Activated CD4-positive, alpha-beta T cell treated with anti-CD3 and anti-CD28 coated beads for 24 hours (primary cell): Measurements from ENCODE around the gene PNO1.

Experiments used
- DNase-seq, 2 donors: peaks; one replicate each; pipeline ENCODE4 v3.0.0-alpha.2; 2020; ENCODE audit warnings: low read depth in 2 of 2

PNO1 gene

DNA sequence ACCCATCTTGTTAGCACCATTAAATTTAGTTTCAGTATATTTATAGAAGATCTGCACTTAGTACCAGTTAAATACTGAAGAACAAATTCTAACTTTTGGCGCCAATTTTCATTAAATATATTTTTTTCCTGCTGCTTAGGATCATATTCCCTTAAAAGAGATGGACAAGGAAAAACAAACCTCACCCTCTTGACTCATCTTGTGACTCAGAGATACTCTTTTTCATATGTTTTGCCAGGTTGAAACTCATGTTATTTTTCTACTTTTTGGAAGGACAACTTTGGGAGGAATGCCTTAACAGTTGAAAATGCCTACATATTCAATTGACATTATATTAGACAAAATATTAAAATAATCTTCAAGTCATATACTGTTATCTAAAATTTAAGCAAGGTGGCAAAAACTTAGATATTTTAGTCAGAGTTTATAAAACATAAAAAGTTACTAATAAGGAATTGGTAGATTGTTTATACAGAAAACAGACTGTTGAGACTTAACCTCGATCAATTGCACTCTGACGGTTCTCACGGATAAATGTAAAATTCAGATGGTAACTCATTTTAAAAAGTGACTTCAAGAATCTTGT, 36.2 kb downstream of the PNO1 start:
- DNase-seq, result no peak

- DNase-seq, result no peak
Observed at GRCh38 chr2:68195096-68195495, 37.4 kb downstream of the PNO1 start.

- no peak for DNase-seq
Observed at GRCh38 chr2:68196120-68196716, 38.5 kb downstream of the PNO1 start.

GRCh38 chr2:68200157-68200787, 42.6 kb downstream of the PNO1 start:
- DNase-seq, result no peak

- DNase-seq, result no peak
Observed at GRCh38 chr2:68203587-68203986, 45.9 kb downstream of the PNO1 start.

- DNase-seq, result no peak
Observed at GRCh38 chr2:68206793-68207192, 49.1 kb downstream of the PNO1 start.

GRCh38 chr2:68214381-68214780, 56.7 kb downstream of the PNO1 start:
- no peak for DNase-seq

- no peak for DNase-seq
Observed at GRCh38 chr2:68216454-68217310, 59.0 kb downstream of the PNO1 start.

DNA sequence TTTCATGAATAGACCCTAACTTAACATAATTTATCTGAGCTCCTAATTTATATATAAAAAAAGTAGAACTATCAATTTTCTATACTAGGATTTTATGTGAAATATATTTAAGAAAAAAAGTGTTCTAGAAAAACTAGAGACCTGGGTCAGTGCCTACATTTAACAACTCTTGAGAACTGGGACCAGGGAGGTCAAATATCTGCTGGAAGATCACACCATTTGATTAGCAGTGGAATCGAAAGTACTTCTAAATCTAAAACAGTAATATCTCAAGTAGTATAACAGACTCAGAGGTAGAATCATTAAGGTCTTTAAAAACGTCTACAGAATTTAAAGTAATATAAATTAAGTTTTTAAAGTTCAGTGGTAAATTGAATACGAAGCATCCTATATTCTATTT, 60.0 kb downstream of the PNO1 start:
- no peak for DNase-seq

- DNase-seq, result no peak
Observed at GRCh38 chr2:68218343-68218901, 60.7 kb downstream of the PNO1 start.

GRCh38 chr2:68222287-68222686, 64.6 kb downstream of the PNO1 start:
- DNase-seq, result no peak

- DNase-seq, result no peak
Observed at GRCh38 chr2:68223419-68223818, 65.7 kb downstream of the PNO1 start.

GRCh38 chr2:68225119-68225632, 67.5 kb downstream of the PNO1 start:
- DNase-seq, result no peak
